Breast epithelium (tissue), 3 donors: Measurements from ENCODE around the gene CX3CR1.

ENCODE experiments used
- POLR2A ChIP-seq: fragments of 450-650 bp; IDR thresholded peaks from one replicate; pipeline ENCODE4 v1.6.1; 2016; ENCODE audit warnings: antibody characterized with exemption, mild to moderate bottlenecking, moderate library complexity
- POLR2AphosphoS5 ChIP-seq, 3 donors: sonication (generic); formaldehyde crosslinking; IDR thresholded peaks; one replicate each; pipeline ENCODE4 v1.6.1; 2017; ENCODE audit warnings: antibody characterized with exemption in 3 of 3
- TF ChIP-seq, protein P1 (sequence below), 3 donors: fragments of 450-650 bp; IDR thresholded peaks; one replicate each; pipeline ENCODE4 v1.5.1; 2016 to 2017; ENCODE audit warnings: antibody characterized with exemption in 3 of 3, mild to moderate bottlenecking in 3 of 3, moderate library complexity in 3 of 3

DNA sequence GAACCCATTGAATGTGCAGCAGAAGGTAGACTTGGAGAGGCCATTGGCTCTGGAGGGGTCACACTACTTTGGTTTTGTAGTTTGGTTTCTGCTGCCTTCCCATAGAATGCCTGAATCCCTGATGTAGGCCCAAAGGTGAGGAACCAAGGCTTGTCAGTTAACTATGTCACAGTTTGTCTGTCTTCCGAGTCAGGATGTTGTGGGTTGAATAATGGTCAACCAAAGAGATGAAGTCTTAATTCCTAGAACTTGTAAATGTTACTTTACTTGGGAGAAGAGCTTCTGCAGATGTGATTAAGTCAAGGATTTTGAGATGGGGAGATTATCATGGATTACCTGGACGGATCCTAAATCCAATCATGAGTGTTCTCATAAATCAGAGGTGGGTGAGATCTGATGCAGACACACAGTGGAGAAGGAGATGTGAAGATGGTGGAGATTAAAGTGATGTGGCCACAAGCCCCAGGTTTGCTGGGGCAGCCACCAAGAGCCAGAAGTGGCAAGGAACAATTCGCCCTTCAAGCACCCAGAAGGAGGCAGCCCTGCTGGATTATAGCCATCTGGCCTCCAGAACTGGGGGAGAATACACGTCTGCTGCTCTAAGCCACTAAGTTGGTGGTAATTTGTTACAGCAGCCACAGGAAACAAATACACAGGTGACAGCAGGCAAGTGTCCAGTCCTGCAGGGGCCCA, 47.4 kb upstream of the CX3CR1 start:
- TF ChIP-seq, protein P1, sequence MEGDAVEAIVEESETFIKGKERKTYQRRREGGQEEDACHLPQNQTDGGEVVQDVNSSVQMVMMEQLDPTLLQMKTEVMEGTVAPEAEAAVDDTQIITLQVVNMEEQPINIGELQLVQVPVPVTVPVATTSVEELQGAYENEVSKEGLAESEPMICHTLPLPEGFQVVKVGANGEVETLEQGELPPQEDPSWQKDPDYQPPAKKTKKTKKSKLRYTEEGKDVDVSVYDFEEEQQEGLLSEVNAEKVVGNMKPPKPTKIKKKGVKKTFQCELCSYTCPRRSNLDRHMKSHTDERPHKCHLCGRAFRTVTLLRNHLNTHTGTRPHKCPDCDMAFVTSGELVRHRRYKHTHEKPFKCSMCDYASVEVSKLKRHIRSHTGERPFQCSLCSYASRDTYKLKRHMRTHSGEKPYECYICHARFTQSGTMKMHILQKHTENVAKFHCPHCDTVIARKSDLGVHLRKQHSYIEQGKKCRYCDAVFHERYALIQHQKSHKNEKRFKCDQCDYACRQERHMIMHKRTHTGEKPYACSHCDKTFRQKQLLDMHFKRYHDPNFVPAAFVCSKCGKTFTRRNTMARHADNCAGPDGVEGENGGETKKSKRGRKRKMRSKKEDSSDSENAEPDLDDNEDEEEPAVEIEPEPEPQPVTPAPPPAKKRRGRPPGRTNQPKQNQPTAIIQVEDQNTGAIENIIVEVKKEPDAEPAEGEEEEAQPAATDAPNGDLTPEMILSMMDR (IDR thresholded peaks at IDR 0.05) = no peak
- no peak for TF ChIP-seq POLR2A
- TF ChIP-seq POLR2AphosphoS5 (IDR thresholded peaks at IDR 0.05) = no peak
